Activated CD4-positive, CD25-positive, alpha-beta regulatory T cell treated with anti-CD3 and anti-CD28 coated beads, Interleukin-2, amount 50 U/mL, for 16 hours (primary cell): ENCODE data around the gene DDX17.

Experiments used
- DNase-seq: peaks from one replicate; pipeline ENCODE4 v3.0.0-alpha.2; 2020; ENCODE audit warnings: low read depth, low spot score

The DDX17 gene

GRCh38 chr22:38448945-38449745 lies 57.0 kb downstream of the DDX17 start:
- no peak for DNase-seq

DNA sequence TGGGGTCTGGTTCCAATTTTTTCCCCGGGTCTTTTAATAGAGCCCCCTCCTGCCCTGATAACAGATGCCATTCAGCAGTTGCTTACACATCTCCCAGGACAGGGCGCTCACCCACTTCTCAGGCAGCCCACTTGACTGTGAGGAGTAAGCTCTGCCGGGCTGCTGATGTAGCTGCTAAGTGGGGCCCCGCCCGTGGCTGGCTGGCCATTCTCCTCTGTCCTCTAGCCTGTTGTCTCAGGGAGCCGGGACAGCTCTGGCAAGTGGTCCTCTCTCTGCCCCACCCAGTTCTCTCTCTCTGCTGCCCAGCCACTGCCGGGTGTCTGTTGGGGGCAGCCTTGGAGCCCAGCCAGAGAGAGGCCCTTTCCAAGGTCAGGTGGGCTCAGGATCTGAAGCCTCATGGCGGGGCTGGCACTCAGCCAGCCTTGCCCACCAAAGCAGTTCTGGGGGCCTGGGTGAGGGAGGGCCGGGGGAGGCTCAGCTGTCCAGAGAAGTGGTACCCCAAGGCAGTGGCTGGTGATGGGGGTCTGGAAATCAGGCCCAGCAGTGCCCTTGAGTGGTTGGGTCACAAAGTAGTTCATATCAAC lies 60.0 kb downstream of the DDX17 start:
- no peak for DNase-seq

DNA sequence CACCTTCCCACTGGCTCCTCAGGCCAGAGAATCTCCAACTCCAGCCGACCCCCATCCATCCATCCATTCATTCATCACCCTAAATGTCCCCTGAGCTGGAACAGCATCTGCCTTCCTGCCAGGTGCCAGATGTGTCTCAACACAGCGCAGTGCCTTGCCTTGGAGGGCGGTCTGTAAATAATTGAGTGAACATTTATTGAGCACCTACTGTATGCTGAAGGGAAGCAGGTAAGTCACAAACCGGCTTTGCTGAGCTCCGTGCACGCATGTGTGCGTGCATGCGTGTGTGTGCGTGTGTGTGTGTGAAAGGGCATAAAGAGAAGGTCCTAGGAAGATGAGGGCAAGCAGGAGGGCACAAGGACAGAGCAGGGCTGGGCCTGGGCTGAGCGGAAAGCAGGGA lies 61.3 kb downstream of the DDX17 start:
- DNase-seq: no peak

GRCh38 chr22:38443628-38444521 lies 62.2 kb downstream of the DDX17 start:
- DNase-seq: no peak

DNA sequence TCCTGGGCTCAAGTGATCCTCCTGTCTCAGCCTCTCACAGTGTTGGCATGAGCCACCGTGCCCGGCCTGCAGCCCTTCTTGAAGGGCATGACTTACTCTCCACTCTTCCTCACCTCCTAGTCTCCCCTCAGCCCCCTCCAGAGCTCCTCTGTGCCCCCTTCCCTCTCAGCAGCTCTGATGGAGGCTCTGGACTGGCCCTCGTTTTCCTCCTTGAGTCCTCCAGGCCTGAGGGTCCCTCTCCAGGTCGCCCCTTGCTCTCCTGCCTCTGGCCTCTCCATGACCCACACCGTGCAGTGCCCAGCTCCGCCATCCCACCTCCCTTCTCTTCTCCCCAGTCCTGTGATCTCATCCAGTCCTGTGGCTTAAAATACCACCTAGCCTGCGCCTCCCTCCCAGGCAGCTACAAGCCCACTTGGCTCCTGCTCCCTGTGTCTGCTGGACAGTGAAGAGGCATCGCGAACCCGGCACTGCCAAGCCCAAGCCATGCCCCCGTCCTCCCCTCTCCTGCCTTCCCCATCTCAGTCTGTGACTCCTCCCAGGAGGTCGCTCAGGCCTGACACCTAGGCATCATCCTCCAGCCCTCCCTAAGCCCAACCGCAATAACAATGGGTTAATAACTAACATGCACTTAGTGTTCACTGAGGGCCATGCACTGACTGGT lies 63.0 kb downstream of the DDX17 start:
- no peak for DNase-seq

DNA sequence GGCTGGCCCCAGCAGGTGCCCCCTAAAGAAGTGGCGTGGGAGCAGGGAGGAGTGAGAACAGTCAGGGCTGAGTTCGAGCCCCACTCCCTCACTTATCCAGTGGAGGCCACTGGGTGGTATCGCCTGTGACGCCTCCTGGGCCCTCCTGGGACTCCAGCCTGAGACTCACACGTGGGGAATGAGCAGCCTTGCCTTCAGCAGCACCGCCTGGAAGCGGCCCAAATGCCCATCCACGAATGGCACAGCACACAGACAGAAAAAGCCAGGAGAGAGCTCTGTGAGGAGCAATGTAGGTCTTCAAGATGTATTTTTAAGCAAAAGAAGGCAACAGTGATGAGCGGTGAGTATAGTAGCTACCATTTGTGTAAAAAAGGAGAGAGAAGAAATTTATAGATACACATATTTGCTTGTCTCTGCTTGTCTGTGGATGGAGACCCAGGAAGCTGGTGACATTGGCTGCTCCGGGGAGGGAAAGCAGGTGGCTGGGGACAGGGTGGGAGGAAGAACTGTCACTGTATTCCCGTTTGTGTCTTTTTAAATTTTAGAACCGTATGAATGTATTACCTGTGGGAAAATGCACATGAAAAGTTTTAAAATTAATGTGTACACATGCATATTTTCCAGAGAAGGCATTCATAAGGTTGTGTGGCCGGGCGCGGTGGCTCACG lies 64.4 kb downstream of the DDX17 start:
- DNase-seq: no peak

DNA sequence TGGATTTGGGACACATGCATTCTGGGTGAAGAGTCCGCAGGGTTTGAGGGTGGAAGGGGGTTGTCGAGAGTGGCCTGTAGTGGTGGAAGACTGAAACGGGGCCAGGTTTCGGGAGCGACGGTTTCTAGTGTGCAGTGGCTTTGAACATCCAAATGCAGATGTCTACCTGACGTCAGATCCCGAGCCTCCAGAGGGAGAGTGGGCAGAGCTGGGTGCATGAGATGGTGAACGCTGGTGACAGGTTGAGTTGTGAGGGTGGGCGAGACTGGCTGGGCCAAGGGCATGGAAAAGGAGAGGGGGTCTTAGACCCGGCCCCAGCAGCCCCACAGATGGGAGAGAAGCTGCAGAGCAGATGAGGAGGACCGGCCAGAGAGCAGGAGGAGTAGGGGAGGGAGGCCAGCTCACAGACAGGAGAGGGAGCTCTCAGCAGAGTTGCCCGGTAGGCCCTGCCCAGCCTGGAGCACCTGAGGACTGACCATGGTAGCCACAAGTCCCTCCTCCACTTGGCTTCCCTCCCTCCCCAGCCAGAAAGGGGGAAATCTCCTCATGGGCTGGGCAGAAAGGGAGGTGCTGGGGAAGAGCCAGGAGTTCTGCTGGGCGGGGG lies 65.3 kb downstream of the DDX17 start:
- no peak for DNase-seq

DNA sequence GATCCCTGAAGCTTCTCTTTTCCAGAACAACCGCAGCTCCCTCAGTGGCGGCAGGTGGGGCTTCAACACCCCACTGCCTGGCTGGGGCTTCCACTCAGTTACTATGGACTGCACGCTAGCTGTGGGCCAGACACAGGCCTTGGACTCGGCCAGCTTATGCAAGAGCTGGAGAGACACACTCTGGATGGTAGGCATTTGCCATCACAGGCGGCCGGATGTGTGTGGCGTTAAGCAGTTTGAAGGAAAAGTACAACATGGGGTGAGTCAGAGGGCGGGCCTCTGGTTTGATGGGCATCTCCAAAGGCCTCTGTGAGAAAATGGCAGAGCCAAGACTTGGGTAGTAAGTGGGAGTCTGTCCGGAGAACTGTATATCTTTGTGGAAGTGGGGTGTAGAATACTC lies 68.7 kb downstream of the DDX17 start:
- no peak for DNase-seq

- DNase-seq: no peak
Observed at GRCh38 chr22:38436629-38437395, 69.3 kb downstream of the DDX17 start.

- no peak for DNase-seq
Observed at GRCh38 chr22:38435965-38436364, 70.1 kb downstream of the DDX17 start.

- no peak for DNase-seq
Observed at GRCh38 chr22:38435010-38435409, 71.1 kb downstream of the DDX17 start.

GRCh38 chr22:38433871-38434270 lies 72.2 kb downstream of the DDX17 start:
- DNase-seq: no peak
